ENCODE results near the gene ZNF91. TPM values are rescaled to one million over a fixed set of nuclear protein-coding genes. Genes with fewer than 3 reads are reported as not detected.

The ZNF91 gene
- total and polyA plus RNA-seq, 9 of the 15 experiments (the other 6 are each of a cell fraction or from before 2014, with no cell fraction given): 1.0 to 6.7 (median 3.2) TPM

DNA sequence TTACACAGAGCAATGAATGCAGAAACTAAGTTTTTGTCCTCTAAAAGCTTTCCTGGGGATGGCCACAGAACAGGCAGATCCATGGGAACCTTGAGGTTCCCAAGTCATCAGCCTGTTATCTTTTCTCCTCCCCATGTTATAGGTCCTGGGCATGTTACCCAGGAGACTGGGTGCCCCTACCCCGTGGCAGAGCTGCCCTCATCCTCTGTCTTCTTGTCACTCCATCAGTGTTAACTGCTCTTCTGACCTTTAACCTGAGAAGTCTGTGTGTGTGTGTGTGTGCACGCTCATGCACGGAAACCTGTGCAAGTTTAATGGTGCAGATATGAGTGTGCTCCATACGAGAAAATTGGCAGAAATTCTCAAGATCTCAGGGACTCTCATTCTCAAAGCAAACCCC is 101.1 kb downstream of the ZNF91 start:
- no TSS peak for BruUV-seq (replicated peaks)
- H3K9me1 ChIP-seq (ENCODE audit: control insufficient read depth, insufficient read depth, low read length): no peaks in the 10 kb centered on the region
- in situ Hi-C loops (cut with MboI) (no loop called here), intact Hi-C loops (cut with micrococcal nuclease) (no loop called here)
- H3K27me3 ChIP-seq (ENCODE audit: control insufficient read depth in 2 of 2, insufficient read depth in 2 of 2, low read length in 2 of 2): no peaks in the 10 kb centered on the region
- FAIRE-seq: no peak
- WGBS (ENCODE audit: insufficient coverage, low coverage, missing lambda C conversion rate): 0% methylated on average over 4 of the region's 4 CpGs
- POLR2A ChIA-PET: no interaction called here
- no peaks in the 10 kb centered on the region for H3K4me1 ChIP-seq (replicated peaks in 1 of 2; ENCODE audit: control insufficient read depth in 2 of 2, insufficient read depth in 2 of 2, low read length in 2 of 2)
- no peak overlapping the region for H3K4me2 ChIP-seq (ENCODE audit: insufficient read depth, low read length)
- H2AFZ ChIP-seq (ENCODE audit: low read depth, low read length): no peak overlapping the region
- CTCF ChIA-PET (ENCODE audit: low intra/inter-chr PET ratio): no interaction called here
- no peaks in the 10 kb centered on the region for H4K20me1 ChIP-seq (replicated peaks; ENCODE audit: control insufficient read depth, insufficient read depth, low read length)
- no peaks in the 10 kb centered on the region for H3K36me3 ChIP-seq (ENCODE audit: control insufficient read depth, insufficient read depth, low read length)
- H3K9ac ChIP-seq (ENCODE audit: insufficient read depth in 1 of 2, low read depth in 2 of 2, low read length in 2 of 2): no peak overlapping the region
- H3K9me3 ChIP-seq (replicated peaks; ENCODE audit: control insufficient read depth, insufficient read depth, low read depth, low read length): no peaks in the 10 kb centered on the region
- H3K27ac ChIP-seq (ENCODE audit: extremely low read depth, low read depth, low read length): no peak overlapping the region
- ATAC-seq: no peak
- DNase-seq (ENCODE audit: extremely low read depth in 1 of 4, low spot score in 3 of 4): no peak
- H3K4me3 ChIP-seq: no peak overlapping the region
- H3K79me2 ChIP-seq (ENCODE audit: control insufficient read depth, insufficient read depth, low read length): no peaks in the 10 kb centered on the region
- TF ChIP-seq ZNF695 (CRISPR knock-in tag; IDR thresholded peaks at IDR 0.05) (no peak), FOXP4 (CRISPR knock-in tag; IDR thresholded peaks at IDR 0.05; ENCODE audit: borderline replicate concordance) (no peak), SMAD1 (IDR thresholded peaks at IDR 0.05; ENCODE audit: low read depth, low read length, partially characterized antibody) (no peak), ZNF12 (CRISPR knock-in tag; IDR thresholded peaks at IDR 0.05) (no peak), TSC22D4 (tag; IDR thresholded peaks at IDR 0.05) (no peak), ZNF184 (CRISPR knock-in tag; IDR thresholded peaks at IDR 0.05) (no peak), FOXM1 (IDR thresholded peaks at IDR 0.05; ENCODE audit: low read depth) (no peak), FOXM1 (CRISPR knock-in tag; IDR thresholded peaks at IDR 0.05; ENCODE audit: low read depth) (no peak), ZNF445 (CRISPR knock-in tag; IDR thresholded peaks at IDR 0.05; ENCODE audit: low read depth) (no peak), ZNF133 (CRISPR knock-in tag; IDR thresholded peaks at IDR 0.05) (no peak), ZBTB7A (IDR thresholded peaks at IDR 0.05; ENCODE audit: borderline replicate concordance, control insufficient read depth, low read depth, low read length) (no peak), SIN3A (IDR thresholded peaks at IDR 0.05; ENCODE audit: borderline replicate concordance in 2 of 2, control insufficient read depth in 1 of 2, low read depth in 2 of 2, low read length in 2 of 2) (no peak), MCM3 (IDR thresholded peaks at IDR 0.05) (no peak), ZNF143 (CRISPR knock-in tag; IDR thresholded peaks at IDR 0.05) (no peak), ZKSCAN3 (CRISPR knock-in tag; IDR thresholded peaks at IDR 0.05) (no peak)
- TF ChIP-seq, protein P1, sequence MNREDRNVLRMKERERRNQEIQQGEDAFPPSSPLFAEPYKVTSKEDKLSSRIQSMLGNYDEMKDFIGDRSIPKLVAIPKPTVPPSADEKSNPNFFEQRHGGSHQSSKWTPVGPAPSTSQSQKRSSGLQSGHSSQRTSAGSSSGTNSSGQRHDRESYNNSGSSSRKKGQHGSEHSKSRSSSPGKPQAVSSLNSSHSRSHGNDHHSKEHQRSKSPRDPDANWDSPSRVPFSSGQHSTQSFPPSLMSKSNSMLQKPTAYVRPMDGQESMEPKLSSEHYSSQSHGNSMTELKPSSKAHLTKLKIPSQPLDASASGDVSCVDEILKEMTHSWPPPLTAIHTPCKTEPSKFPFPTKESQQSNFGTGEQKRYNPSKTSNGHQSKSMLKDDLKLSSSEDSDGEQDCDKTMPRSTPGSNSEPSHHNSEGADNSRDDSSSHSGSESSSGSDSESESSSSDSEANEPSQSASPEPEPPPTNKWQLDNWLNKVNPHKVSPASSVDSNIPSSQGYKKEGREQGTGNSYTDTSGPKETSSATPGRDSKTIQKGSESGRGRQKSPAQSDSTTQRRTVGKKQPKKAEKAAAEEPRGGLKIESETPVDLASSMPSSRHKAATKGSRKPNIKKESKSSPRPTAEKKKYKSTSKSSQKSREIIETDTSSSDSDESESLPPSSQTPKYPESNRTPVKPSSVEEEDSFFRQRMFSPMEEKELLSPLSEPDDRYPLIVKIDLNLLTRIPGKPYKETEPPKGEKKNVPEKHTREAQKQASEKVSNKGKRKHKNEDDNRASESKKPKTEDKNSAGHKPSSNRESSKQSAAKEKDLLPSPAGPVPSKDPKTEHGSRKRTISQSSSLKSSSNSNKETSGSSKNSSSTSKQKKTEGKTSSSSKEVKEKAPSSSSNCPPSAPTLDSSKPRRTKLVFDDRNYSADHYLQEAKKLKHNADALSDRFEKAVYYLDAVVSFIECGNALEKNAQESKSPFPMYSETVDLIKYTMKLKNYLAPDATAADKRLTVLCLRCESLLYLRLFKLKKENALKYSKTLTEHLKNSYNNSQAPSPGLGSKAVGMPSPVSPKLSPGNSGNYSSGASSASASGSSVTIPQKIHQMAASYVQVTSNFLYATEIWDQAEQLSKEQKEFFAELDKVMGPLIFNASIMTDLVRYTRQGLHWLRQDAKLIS (CRISPR knock-in tag; IDR thresholded peaks at IDR 0.05): no peak
- TF ChIP-seq, protein P2, sequence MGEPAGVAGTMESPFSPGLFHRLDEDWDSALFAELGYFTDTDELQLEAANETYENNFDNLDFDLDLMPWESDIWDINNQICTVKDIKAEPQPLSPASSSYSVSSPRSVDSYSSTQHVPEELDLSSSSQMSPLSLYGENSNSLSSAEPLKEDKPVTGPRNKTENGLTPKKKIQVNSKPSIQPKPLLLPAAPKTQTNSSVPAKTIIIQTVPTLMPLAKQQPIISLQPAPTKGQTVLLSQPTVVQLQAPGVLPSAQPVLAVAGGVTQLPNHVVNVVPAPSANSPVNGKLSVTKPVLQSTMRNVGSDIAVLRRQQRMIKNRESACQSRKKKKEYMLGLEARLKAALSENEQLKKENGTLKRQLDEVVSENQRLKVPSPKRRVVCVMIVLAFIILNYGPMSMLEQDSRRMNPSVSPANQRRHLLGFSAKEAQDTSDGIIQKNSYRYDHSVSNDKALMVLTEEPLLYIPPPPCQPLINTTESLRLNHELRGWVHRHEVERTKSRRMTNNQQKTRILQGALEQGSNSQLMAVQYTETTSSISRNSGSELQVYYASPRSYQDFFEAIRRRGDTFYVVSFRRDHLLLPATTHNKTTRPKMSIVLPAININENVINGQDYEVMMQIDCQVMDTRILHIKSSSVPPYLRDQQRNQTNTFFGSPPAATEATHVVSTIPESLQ (CRISPR knock-in tag; IDR thresholded peaks at IDR 0.05): no peak

Data from K562 (cell line).